Fibroblast of skin of back (primary cell): ENCODE results near the gene IQCH.

Experiments used
- DNase-seq: peaks from one replicate; pipeline ENCODE4 v3.0.0-alpha.2; 2013

IQCH gene

GRCh38 chr15:67505675-67506572 lies 251.3 kb downstream of the IQCH start:
- DNase-seq = no peak

- peak; percentile 40 for DNase-seq
Measured at GRCh38 chr15:67506775-67507747, 252.5 kb downstream of the IQCH start.

GRCh38 chr15:67508407-67508806 lies 253.8 kb downstream of the IQCH start:
- peak; percentile 59 for DNase-seq

- DNase-seq = no peak
Measured at GRCh38 chr15:67509918-67510317, 255.3 kb downstream of the IQCH start.

GRCh38 chr15:67510597-67511190 lies 256.1 kb downstream of the IQCH start:
- DNase-seq = peak; percentile 82

GRCh38 chr15:67511606-67512005 lies 257.0 kb downstream of the IQCH start:
- DNase-seq = peak; percentile 37

- no peak for DNase-seq
Measured at GRCh38 chr15:67512140-67512539, 257.6 kb downstream of the IQCH start.

- DNase-seq = no peak
Measured at GRCh38 chr15:67512933-67513714, 258.5 kb downstream of the IQCH start.

GRCh38 chr15:67515090-67515489 lies 260.5 kb downstream of the IQCH start:
- no peak for DNase-seq

- no peak for DNase-seq
Measured at GRCh38 chr15:67515557-67515956, 261.0 kb downstream of the IQCH start.

GRCh38 chr15:67520321-67521028 lies 265.9 kb downstream of the IQCH start:
- no peak for DNase-seq

GRCh38 chr15:67521029-67521782 lies 266.6 kb downstream of the IQCH start, which contains the start of gene C15orf61:
TSS of gene C15orf61 (plus strand) at chr15:67521131. CDS start at chr15:67521249, 118 bp downstream.
- DNase-seq = peak; percentile 84

GRCh38 chr15:67521783-67522568 lies 267.4 kb downstream of the IQCH start:
- DNase-seq = peak; percentile 16

GRCh38 chr15:67523330-67523729 lies 268.7 kb downstream of the IQCH start:
- no peak for DNase-seq

- DNase-seq = no peak
Measured at GRCh38 chr15:67524235-67524634, 269.6 kb downstream of the IQCH start.

- DNase-seq = no peak
Measured at GRCh38 chr15:67528513-67528912, 273.9 kb downstream of the IQCH start.

- DNase-seq = peak; percentile 88
Measured at GRCh38 chr15:67531379-67531914, 276.9 kb downstream of the IQCH start.

GRCh38 chr15:67533873-67534272 lies 279.3 kb downstream of the IQCH start:
- no peak for DNase-seq

- DNase-seq = no peak
Measured at GRCh38 chr15:67534360-67534759, 279.8 kb downstream of the IQCH start.
